ENCODE measurements around the gene CCDC157. TPM values are rescaled to one million over a fixed set of nuclear protein-coding genes. Genes with fewer than 3 reads are reported as not detected.

The CCDC157 gene
- total and polyA plus RNA-seq, 10 of the 15 experiments (the other 5 are each of a cell fraction or from before 2014, with no cell fraction given), result 0.10 to 2.8 (median 1.2) TPM

GRCh38 chr22:30344447-30345200 is 12.2 kb upstream of the CCDC157 start (continued):
- TF ChIP-seq MYC (IDR thresholded peaks at IDR 0.05; ENCODE audit: insufficient read depth, insufficient read length, insufficient replicate concordance, low read length, severe bottlenecking) (no peak), RAD51 (IDR thresholded peaks at IDR 0.05) (no peak), YBX1 (IDR thresholded peaks at IDR 0.05) (no peak), E4F1 (IDR thresholded peaks at IDR 0.05; ENCODE audit: borderline replicate concordance, partially characterized antibody) (no peak), BCL11A (IDR thresholded peaks at IDR 0.05; ENCODE audit: low read depth, low read length) (no peak), E2F4 (IDR thresholded peaks at IDR 0.05; ENCODE audit: low read depth, low read length) (no peak), ATF2 (IDR thresholded peaks at IDR 0.05; ENCODE audit: low read length) (no peak), ATF3 (IDR thresholded peaks at IDR 0.05; ENCODE audit: borderline replicate concordance, extremely low read depth, low read depth, low read length) (no peak)
